ENCODE measurements around the gene TLE1.
"Not testable (repeated sequence)": the region's sequence is repeated elsewhere in the genome, so short reads cannot be mapped to it uniquely, and the experiment has no call there.

The TLE1 gene

GRCh38 chr9:81693671-81694378, 4.5 kb upstream of the TLE1 start:
- Mint-ChIP-seq H3K4me1 (ENCODE audit: low read depth) (peaks cover 7% of the 10 kb centered on the region), H3K9me3 (ENCODE audit: low read depth) (no peaks in the 10 kb centered on the region), H3K4me3 (no peak overlapping the region), H3K27me3 (peaks cover 2% of the 10 kb centered on the region), H3K36me3 (no peaks in the 10 kb centered on the region), H3K27ac (no peak overlapping the region)

GRCh38 chr9:81690251-81690851, 1.0 kb upstream of the TLE1 start:
- no peaks in the 10 kb centered on the region for H3K9me3 Mint-ChIP-seq (ENCODE audit: low read depth)
- peaks cover 18% of the 10 kb centered on the region for H3K4me1 Mint-ChIP-seq (ENCODE audit: low read depth)
- peaks cover 2% of the 10 kb centered on the region for H3K27me3 Mint-ChIP-seq
- H3K4me3 Mint-ChIP-seq, result peak overlapping the region; percentile 89
- no peak overlapping the region for H3K27ac Mint-ChIP-seq
- H3K36me3 Mint-ChIP-seq, result no peaks in the 10 kb centered on the region

- Mint-ChIP-seq H3K27ac (peak overlapping the region; percentile 34), H3K4me1 (ENCODE audit: low read depth) (peaks cover 18% of the 10 kb centered on the region), H3K4me3 (peak overlapping the region; percentile 83)
- not testable (repeated sequence) for H3K9me3 Mint-ChIP-seq (ENCODE audit: low read depth); H3K27me3 Mint-ChIP-seq; H3K36me3 Mint-ChIP-seq
These were observed 329 bp downstream of the TLE1 start for GRCh38 chr9:81689093-81689342.

GRCh38 chr9:81688262-81689092, 870 bp downstream of the TLE1 start:
- peaks cover 18% of the 10 kb centered on the region for H3K4me1 Mint-ChIP-seq (ENCODE audit: low read depth)
- not testable (repeated sequence) for H3K27ac Mint-ChIP-seq; H3K36me3 Mint-ChIP-seq; H3K27me3 Mint-ChIP-seq; H3K9me3 Mint-ChIP-seq (ENCODE audit: low read depth)
- H3K4me3 Mint-ChIP-seq, result peak overlapping the region; percentile 83

GRCh38 chr9:81687521-81688261, 1.7 kb downstream of the TLE1 start:
- Mint-ChIP-seq H3K27me3 (peaks cover 5% of the 10 kb centered on the region), H3K9me3 (ENCODE audit: low read depth) (no peaks in the 10 kb centered on the region), H3K36me3 (no peaks in the 10 kb centered on the region), H3K4me1 (ENCODE audit: low read depth) (peaks cover 21% of the 10 kb centered on the region), H3K4me3 (no peak overlapping the region), H3K27ac (no peak overlapping the region)

GRCh38 chr9:81686614-81687520, 2.5 kb downstream of the TLE1 start:
- Mint-ChIP-seq H3K27me3 (peaks cover 9% of the 10 kb centered on the region), H3K9me3 (ENCODE audit: low read depth) (no peaks in the 10 kb centered on the region), H3K36me3 (no peaks in the 10 kb centered on the region), H3K4me3 (no peak overlapping the region), H3K27ac (no peak overlapping the region), H3K4me1 (ENCODE audit: low read depth) (peaks cover 27% of the 10 kb centered on the region)

- Mint-ChIP-seq H3K9me3 (ENCODE audit: low read depth) (no peaks in the 10 kb centered on the region), H3K36me3 (no peaks in the 10 kb centered on the region), H3K4me3 (no peak overlapping the region), H3K4me1 (ENCODE audit: low read depth) (peaks cover 27% of the 10 kb centered on the region), H3K27me3 (peaks cover 12% of the 10 kb centered on the region), H3K27ac (no peak overlapping the region)
These were observed 3.4 kb downstream of the TLE1 start for GRCh38 chr9:81685763-81686613.

GRCh38 chr9:81684635-81685034, 4.7 kb downstream of the TLE1 start:
- peaks cover 22% of the 10 kb centered on the region for H3K4me1 Mint-ChIP-seq (ENCODE audit: low read depth)
- peaks cover 17% of the 10 kb centered on the region for H3K27me3 Mint-ChIP-seq
- no peaks in the 10 kb centered on the region for H3K9me3 Mint-ChIP-seq (ENCODE audit: low read depth)
- no peak overlapping the region for H3K27ac Mint-ChIP-seq
- H3K36me3 Mint-ChIP-seq, result no peaks in the 10 kb centered on the region
- no peak overlapping the region for H3K4me3 Mint-ChIP-seq

- H3K9me3 Mint-ChIP-seq (ENCODE audit: low read depth), result no peaks in the 10 kb centered on the region
- peaks cover 20% of the 10 kb centered on the region for H3K27me3 Mint-ChIP-seq
- no peak overlapping the region for H3K27ac Mint-ChIP-seq
- no peaks in the 10 kb centered on the region for H3K36me3 Mint-ChIP-seq
- no peak overlapping the region for H3K4me3 Mint-ChIP-seq
- H3K4me1 Mint-ChIP-seq (ENCODE audit: low read depth), result peaks cover 20% of the 10 kb centered on the region
These were observed 5.6 kb downstream of the TLE1 start for GRCh38 chr9:81683704-81684103.

- Mint-ChIP-seq H3K9me3 (ENCODE audit: low read depth) (no peaks in the 10 kb centered on the region), H3K4me3 (no peak overlapping the region), H3K36me3 (no peaks in the 10 kb centered on the region), H3K4me1 (ENCODE audit: low read depth) (peaks cover 20% of the 10 kb centered on the region), H3K27ac (no peak overlapping the region), H3K27me3 (peaks cover 20% of the 10 kb centered on the region)
These were observed 6.1 kb downstream of the TLE1 start for GRCh38 chr9:81683238-81683637.

GRCh38 chr9:81682797-81683196, 6.5 kb downstream of the TLE1 start:
- peak overlapping the region; percentile 11 for H3K4me3 Mint-ChIP-seq
- no peak overlapping the region for H3K27ac Mint-ChIP-seq
- H3K9me3 Mint-ChIP-seq (ENCODE audit: low read depth), result no peaks in the 10 kb centered on the region
- peaks cover 20% of the 10 kb centered on the region for H3K27me3 Mint-ChIP-seq
- H3K4me1 Mint-ChIP-seq (ENCODE audit: low read depth), result peaks cover 20% of the 10 kb centered on the region
- no peaks in the 10 kb centered on the region for H3K36me3 Mint-ChIP-seq

GRCh38 chr9:81682177-81682576, 7.2 kb downstream of the TLE1 start:
- no peak overlapping the region for H3K4me3 Mint-ChIP-seq

GRCh38 chr9:81680506-81680905, 8.8 kb downstream of the TLE1 start:
- Mint-ChIP-seq H3K4me3 (no peak overlapping the region), H3K9me3 (ENCODE audit: low read depth) (no peaks in the 10 kb centered on the region), H3K36me3 (no peaks in the 10 kb centered on the region), H3K4me1 (ENCODE audit: low read depth) (peaks cover 9% of the 10 kb centered on the region), H3K27ac (no peak overlapping the region), H3K27me3 (peaks cover 20% of the 10 kb centered on the region)

More at GRCh38 chr9:81682177-81682576, 7.2 kb downstream of the TLE1 start:
- Mint-ChIP-seq H3K9me3 (ENCODE audit: low read depth) (no peaks in the 10 kb centered on the region), H3K4me1 (ENCODE audit: low read depth) (peaks cover 15% of the 10 kb centered on the region), H3K36me3 (no peaks in the 10 kb centered on the region), H3K27ac (no peak overlapping the region), H3K27me3 (peaks cover 20% of the 10 kb centered on the region)
